H9 (cell line): ENCODE measurements around the gene ZFR2. TPM values are rescaled to one million over a fixed set of nuclear protein-coding genes. Genes with fewer than 3 reads are reported as not detected.

Experiments used
- DNase-seq: peaks from one replicate; pipeline ENCODE4 v3.0.0-alpha.2; 2017
- H2AFZ ChIP-seq: one replicate; pipeline ENCODE4 v1.6.1; 2013; ENCODE audit warnings: mild to moderate bottlenecking, low read length, control low read depth, moderate library complexity
- H2AK5ac ChIP-seq: 2 replicates; pipeline ENCODE4 v1.6.1; 2013; ENCODE audit warnings: low read length, control low read depth, mixed read lengths; ENCODE audit not compliant: insufficient read length
- H2BK120ac ChIP-seq: one replicate; pipeline ENCODE4 v1.6.1; 2013; ENCODE audit warnings: low read depth, mild to moderate bottlenecking, low read length, control low read depth, inconsistent platforms; ENCODE audit not compliant: poor library complexity, severe bottlenecking
- H2BK12ac ChIP-seq: 2 replicates; pipeline ENCODE4 v1.6.1; 2013; ENCODE audit warnings: low read length, control low read depth, mixed read lengths, low read depth; ENCODE audit not compliant: insufficient read length
- H2BK15ac ChIP-seq: 2 replicates; pipeline ENCODE4 v1.6.1; 2013; ENCODE audit warnings: low read depth, low read length, control low read depth
- H2BK20ac ChIP-seq: one replicate; pipeline ENCODE4 v1.6.1; 2013; ENCODE audit warnings: low read depth, mild to moderate bottlenecking, low read length, control low read depth, inconsistent platforms; ENCODE audit not compliant: poor library complexity, severe bottlenecking
- H2BK5ac ChIP-seq: 2 replicates; pipeline ENCODE4 v1.6.1; 2013; ENCODE audit warnings: low read length, control low read depth, mixed read lengths; ENCODE audit not compliant: insufficient read length
- H3K14ac ChIP-seq: 2 replicates; pipeline ENCODE4 v1.6.1; 2013; ENCODE audit warnings: low read length, control low read depth; ENCODE audit not compliant: insufficient read depth
- H3K18ac ChIP-seq: 2 replicates; pipeline ENCODE4 v1.6.1; 2013; ENCODE audit warnings: low read depth, mild to moderate bottlenecking, mixed read lengths, low read length, control low read depth; ENCODE audit not compliant: insufficient read length
- H3K23ac ChIP-seq: 2 replicates; pipeline ENCODE4 v1.6.1; 2013; ENCODE audit warnings: low read length, control low read depth, mixed read lengths, low read depth; ENCODE audit not compliant: insufficient read length
- H3K23me2 ChIP-seq: 2 replicates; pipeline ENCODE4 v1.6.1; 2013; ENCODE audit warnings: low read depth, mild to moderate bottlenecking, mixed read lengths, low read length, control low read depth; ENCODE audit not compliant: insufficient read length, poor library complexity, severe bottlenecking
- H3K27ac ChIP-seq: 2 replicates; pipeline ENCODE4 v1.5.1; 2013; ENCODE audit warnings: low read length, control low read depth, mixed read lengths, low read depth; ENCODE audit not compliant: insufficient read length
- H3K27me3 ChIP-seq: 2 replicates; pipeline ENCODE4 v1.6.1; 2013; ENCODE audit warnings: low read length, control low read depth, inconsistent platforms; ENCODE audit not compliant: insufficient read depth
- H3K4ac ChIP-seq: 2 replicates; pipeline ENCODE4 v1.6.1; 2013; ENCODE audit warnings: low read depth, mild to moderate bottlenecking, control low read depth, inconsistent platforms, low read length, moderate library complexity
- H3K4me1 ChIP-seq: 2 replicates; pipeline ENCODE4 v1.6.1; 2013; ENCODE audit warnings: low read length, control low read depth, inconsistent platforms; ENCODE audit not compliant: insufficient read depth
- H3K4me2 ChIP-seq: 2 replicates; pipeline ENCODE4 v1.6.1; 2013; ENCODE audit warnings: low read length, control low read depth, mixed read lengths; ENCODE audit not compliant: insufficient read length, insufficient read depth
- H3K56ac ChIP-seq: 2 replicates; pipeline ENCODE4 v1.6.1; 2013; ENCODE audit warnings: low read depth, mild to moderate bottlenecking, mixed read lengths, low read length, control low read depth; ENCODE audit not compliant: insufficient read length
- H3K79me1 ChIP-seq: 2 replicates; pipeline ENCODE4 v1.6.1; 2013; ENCODE audit warnings: low read depth, mild to moderate bottlenecking, moderate library complexity, low read length, control low read depth, inconsistent platforms; ENCODE audit not compliant: insufficient read depth, poor library complexity, severe bottlenecking
- H3K79me2 ChIP-seq: 2 replicates; pipeline ENCODE4 v1.6.1; 2013; ENCODE audit warnings: low read length, control low read depth, inconsistent platforms; ENCODE audit not compliant: insufficient read depth
- H3K9ac ChIP-seq: 2 replicates; pipeline ENCODE4 v1.6.1; 2013; ENCODE audit warnings: low read length, control low read depth, mixed read lengths; ENCODE audit not compliant: insufficient read length; ENCODE audit errors: extremely low read depth
- H3K9me3 ChIP-seq: one replicate; pipeline ENCODE4 v1.6.1; 2013; ENCODE audit warnings: low read depth, low read length, inconsistent platforms; ENCODE audit not compliant: control insufficient read depth
- H3T11ph ChIP-seq: one replicate; pipeline ENCODE4 v1.6.1; 2013; ENCODE audit warnings: mild to moderate bottlenecking, low read length, control low read depth, inconsistent platforms
- H4K20me1 ChIP-seq: one replicate; pipeline ENCODE4 v1.6.1; 2013; ENCODE audit not compliant: control insufficient read depth, insufficient read length, insufficient read depth
- H4K5ac ChIP-seq: 2 replicates; pipeline ENCODE4 v1.6.1; 2013; ENCODE audit warnings: low read depth, mild to moderate bottlenecking, mixed read lengths, low read length, control low read depth; ENCODE audit not compliant: insufficient read length
- H4K8ac ChIP-seq: replicated peaks from 2 replicates; pipeline ENCODE4 v1.6.1; 2013; ENCODE audit warnings: low read length, control low read depth, mixed read lengths, low read depth; ENCODE audit not compliant: insufficient read length
- H4K91ac ChIP-seq: 2 replicates; pipeline ENCODE4 v1.6.1; 2013; ENCODE audit warnings: low read depth, mild to moderate bottlenecking, moderate library complexity, mixed read lengths, low read length, control low read depth; ENCODE audit not compliant: insufficient read length
- H3K27ac Mint-ChIP-seq, 3 experiments: 2 replicates in 2 of 3; 3 replicates in 1 of 3; pipeline ENCODE4 v1.8.0; 2020 to 2021; ENCODE audit warnings: mixed read lengths in 3 of 3, mild to moderate bottlenecking in 1 of 3, moderate library complexity in 1 of 3
- H3K27me3 Mint-ChIP-seq: 2 replicates; pipeline ENCODE4 v1.8.0; 2021; ENCODE audit warnings: low read depth, mild to moderate bottlenecking, moderate library complexity, mixed read lengths
- H3K36me3 Mint-ChIP-seq, 3 experiments: 2 replicates in 2 of 3; 3 replicates in 1 of 3; pipeline ENCODE4 v1.8.0; 2020 to 2021; ENCODE audit warnings: low read depth in 3 of 3, mixed read lengths in 3 of 3; ENCODE audit not compliant: insufficient read depth in 1 of 3
- H3K4me1 Mint-ChIP-seq, 2 experiments: 2 replicates each; pipeline ENCODE4 v1.8.0; 2020; ENCODE audit warnings: mixed read lengths in 2 of 2
- H3K4me3 Mint-ChIP-seq, 2 experiments: 2 replicates in 1 of 2; 3 replicates in 1 of 2; pipeline ENCODE4 v1.8.0; 2020 to 2021; ENCODE audit warnings: mild to moderate bottlenecking in 2 of 2, mixed read lengths in 2 of 2, moderate library complexity in 1 of 2
- H3K9me3 Mint-ChIP-seq, 2 experiments: 2 replicates in 1 of 2; 3 replicates in 1 of 2; pipeline ENCODE4 v1.8.0; 2020; ENCODE audit warnings: mild to moderate bottlenecking in 2 of 2, mixed read lengths in 2 of 2, moderate library complexity in 1 of 2
- CTCF ChIP-seq: fragments of 200-600 bp; sonication (generic); conservative IDR thresholded peaks from 3 replicates; pipeline ENCODE4 v1.8.0; 2021; ENCODE audit warnings: antibody characterized with exemption, mild to moderate bottlenecking
- WGBS: extraction: QIAGEN DNeasy Blood & Tissue Kit; methylation state at CpG from one replicate; pipeline ENCODE4 v1.1.7; 2013; ENCODE audit warnings: missing lambda C conversion rate, low lambda C conversion rate, mixed read lengths; ENCODE audit not compliant: insufficient read length; ENCODE audit errors: extremely low coverage; 5-methylcytosine and 5-hydroxymethylcytosine counted together
- total RNA-seq: library from RNA; stranded (reverse); gene quantifications from 2 replicates; pipeline ENCODE4 v1.2.1, GENCODE V29; 2021

Gene ZFR2
- total RNA-seq, 1 experiment from 2014 or later, result 18.3 TPM

GRCh38 chr19:3810708-3811355 lies 58.0 kb downstream of the ZFR2 start:
- Histone ChIP-seq H3K23me2 (no peaks in the 10 kb centered on the region), H2BK15ac (no peak overlapping the region), H2BK12ac (no peak overlapping the region), H3K14ac (no peak overlapping the region), H4K91ac (no peak overlapping the region), H2AFZ (no peak overlapping the region), H3K9me3 (no peaks in the 10 kb centered on the region), H3K79me2 (no peaks in the 10 kb centered on the region), H2BK5ac (no peak overlapping the region), H2BK120ac (no peak overlapping the region), H3K79me1 (no peaks in the 10 kb centered on the region), H4K8ac (no peak overlapping the region), H3K27me3 (no peaks in the 10 kb centered on the region), H2BK20ac (no peak overlapping the region), H4K20me1 (peaks cover 2% of the 10 kb centered on the region), H4K5ac (no peak overlapping the region), H2AK5ac (no peak overlapping the region), H3K4me1 (no peaks in the 10 kb centered on the region), H3K4me2 (no peak overlapping the region), H3K18ac (no peak overlapping the region), H3K56ac (no peak overlapping the region), H3K4ac (no peak overlapping the region), H3K27ac (no peak overlapping the region), H3K9ac (no peak overlapping the region), H3T11ph (no peak overlapping the region), H3K23ac (no peak overlapping the region)
- H3K4me3 Mint-ChIP-seq, result no peak overlapping the region
- peak; percentile 22 for DNase-seq
- WGBS, result no CpG with 5 or more reads among the region's 38 CpGs
- H3K9me3 Mint-ChIP-seq, result peaks cover 0 to 6% of the 10 kb centered on the region in 2 experiments; a peak in 2 of 5 replicates
- no peak overlapping the region for H3K27ac Mint-ChIP-seq
- no peaks in the 10 kb centered on the region for H3K27me3 Mint-ChIP-seq
- no peaks in the 10 kb centered on the region for H3K36me3 Mint-ChIP-seq
- no peak for TF ChIP-seq CTCF
- no peaks in the 10 kb centered on the region for H3K4me1 Mint-ChIP-seq
